Stimulated activated CD4-positive, alpha-beta T cell treated with anti-CD3 and anti-CD28 coated beads, Interleukin-15, amount 100 ng/mL, for 48 hours (primary cell): ENCODE results near the gene RSPH10B2.
"Not testable (repeated sequence)": the region's sequence is repeated elsewhere in the genome, so short reads cannot be mapped to it uniquely, and the experiment has no call there.

Source experiments
- DNase-seq, 2 donors: peaks; one replicate each; pipeline ENCODE4 v3.0.0-alpha.2; 2020; ENCODE audit warnings: low read depth in 2 of 2

RSPH10B2 gene

DNA sequence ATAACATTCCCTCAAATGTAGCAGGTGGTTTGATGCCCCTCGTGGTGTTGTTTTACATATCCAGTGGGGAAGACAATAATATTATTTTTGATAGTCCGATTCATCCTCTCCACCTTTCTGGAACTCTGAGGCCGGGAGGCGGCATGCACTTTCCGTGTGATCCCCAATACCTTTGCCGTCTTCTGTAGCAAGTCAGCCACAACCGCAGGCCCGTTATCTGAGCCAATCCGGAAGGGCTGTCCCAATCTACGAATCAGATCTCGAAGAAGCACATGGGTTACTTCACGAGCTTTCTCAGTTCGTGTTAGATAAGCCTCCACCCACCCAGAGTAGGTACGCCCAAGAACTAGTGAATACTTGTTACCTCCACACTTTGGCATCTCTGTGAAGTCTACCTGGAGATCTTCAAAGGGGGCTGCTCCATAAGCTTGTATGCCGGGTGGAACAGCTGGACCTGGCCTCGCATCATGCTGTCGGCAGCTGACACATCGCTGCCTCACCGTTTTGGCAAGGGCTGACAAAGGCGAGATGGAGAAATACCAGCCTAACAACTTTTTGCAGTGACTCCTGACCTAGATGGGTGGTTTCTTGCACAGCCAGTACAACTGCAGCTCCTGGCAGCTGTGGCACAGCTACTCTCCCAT is 88.5 kb downstream of the RSPH10B2 start:
- not testable (repeated sequence) for DNase-seq

DNA sequence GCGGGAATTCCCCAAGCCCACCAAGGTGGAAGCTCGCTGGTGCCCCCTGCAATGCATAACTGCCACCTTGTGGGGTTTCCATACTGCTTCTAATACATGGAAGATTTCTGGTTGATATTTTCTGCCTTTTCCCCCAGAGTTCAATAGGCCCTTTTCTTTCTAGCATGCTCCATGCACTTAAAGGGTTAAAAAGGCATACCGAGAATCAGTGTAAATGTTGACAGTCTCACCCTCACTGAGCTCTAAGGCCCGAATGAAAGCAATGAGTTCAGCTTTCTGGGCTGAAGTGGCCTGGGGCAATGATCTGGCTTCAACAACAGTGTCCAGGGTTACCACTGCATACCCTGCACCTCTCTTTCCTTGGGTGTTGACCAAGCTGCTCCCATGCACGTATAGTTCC is 89.2 kb downstream of the RSPH10B2 start:
- not testable (repeated sequence) for DNase-seq

DNA sequence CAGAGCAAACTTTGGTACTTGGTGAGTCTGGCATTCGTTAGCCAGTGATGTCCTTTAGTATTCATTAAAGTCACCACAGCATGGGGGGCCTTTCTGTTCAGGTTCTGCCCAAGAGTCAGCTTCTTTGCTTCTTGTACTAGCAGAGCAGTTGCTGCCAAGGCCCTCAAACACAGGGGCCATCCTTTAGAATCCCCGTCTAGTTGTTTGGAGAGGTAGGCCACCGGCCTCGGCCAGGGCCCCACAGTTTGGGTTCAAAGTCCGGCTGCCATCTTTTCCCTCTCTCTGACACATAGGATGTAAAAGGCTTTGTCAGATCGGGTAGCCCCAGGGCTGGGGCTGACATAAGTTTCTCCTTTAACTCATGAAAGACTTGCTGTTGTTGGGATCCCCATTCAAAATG is 89.8 kb downstream of the RSPH10B2 start:
- DNase-seq: not testable (repeated sequence)

DNA sequence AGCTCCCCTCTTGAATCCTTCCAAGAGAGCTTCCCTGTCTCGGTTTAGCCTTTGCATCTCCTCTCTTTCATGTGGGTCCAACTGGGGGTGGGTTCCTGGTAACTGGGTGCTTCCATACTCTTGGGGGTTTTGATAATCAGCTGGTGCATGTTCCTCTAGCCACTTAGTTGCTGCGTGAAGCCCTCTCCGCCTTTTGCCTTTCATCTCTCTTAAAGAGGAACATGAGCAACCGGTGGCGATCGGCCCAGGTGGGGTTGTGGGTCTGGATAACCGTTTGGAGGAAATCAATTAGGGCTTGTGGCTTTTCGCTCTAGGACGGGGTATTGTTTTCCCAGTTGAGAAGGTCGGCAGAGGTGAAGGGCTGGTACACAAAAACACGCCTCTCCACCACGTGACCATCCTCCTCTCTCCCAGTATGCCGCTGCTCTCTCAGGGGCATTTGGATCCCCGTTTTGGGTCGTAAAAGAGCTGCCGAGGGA is 92.1 kb downstream of the RSPH10B2 start:
- not testable (repeated sequence) for DNase-seq

DNA sequence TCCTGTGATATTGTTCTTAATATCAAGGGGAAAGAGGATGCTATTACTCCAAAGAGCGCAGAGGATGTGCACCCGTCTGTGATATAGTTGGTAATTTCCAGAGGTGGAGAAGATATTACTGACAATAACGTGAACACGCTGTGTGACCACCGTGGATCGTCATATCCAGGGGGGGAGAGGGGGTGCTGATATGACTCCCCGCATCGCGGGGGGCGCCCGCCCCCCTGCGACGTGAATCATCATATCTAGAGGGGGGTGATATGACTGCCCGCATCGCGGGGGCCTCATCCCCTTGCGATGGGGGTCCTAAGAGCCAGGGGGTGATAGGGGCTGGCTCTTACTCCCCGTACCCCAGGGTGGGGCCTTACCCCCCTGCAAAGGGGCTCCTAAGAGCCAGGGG is 93.8 kb downstream of the RSPH10B2 start:
- DNase-seq: not testable (repeated sequence)
